IMR-90 (cell line): ENCODE data around the gene COL6A5. TPM values are rescaled to one million over a fixed set of nuclear protein-coding genes. Genes with fewer than 3 reads are reported as not detected.

Source experiments
- ATAC-seq: fragments of 200-7000 bp; cut with Tn5 transposase; 2 replicates; pipeline ENCODE4 v1.9.1; 2020; ENCODE audit warnings: low read depth, mild to moderate bottlenecking, moderate library complexity
- BruUV-seq: library from RNA; stranded (reverse); fragments of 400-500 nt; replicated peaks from 2 replicates; lab custom pipeline; 2021; lab: Mats Ljungman, UMichigan
- CTCF ChIA-PET: fragments of 300-600 bp; formaldehyde crosslinking; extraction: SDS; loops from one replicate; lab custom pipeline; 2021; ENCODE audit warnings: antibody characterized with exemption; lab: Yijun Ruan, JAX
- POLR2A ChIA-PET: fragments of 300-600 bp; sonication (Branson Sonifier 250); formaldehyde crosslinking; loops from one replicate; lab custom pipeline; 2022; ENCODE audit warnings: antibody characterized with exemption; ENCODE audit not compliant: unreplicated experiment; lab: Charles Lee
- DNase-seq: peaks from one replicate; pipeline ENCODE4 v3.0.0; 2013
- H2AFZ ChIP-seq: replicated peaks from 2 replicates; pipeline ENCODE3; 2013; ENCODE audit warnings: low read length, mild to moderate bottlenecking; ENCODE audit not compliant: poor library complexity
- H2AK5ac ChIP-seq: 2 replicates; pipeline ENCODE4 v1.6.1; 2013; ENCODE audit warnings: low read depth, low read length, inconsistent platforms
- H2AK9ac ChIP-seq: replicated peaks from 2 replicates; pipeline ENCODE3; 2013; ENCODE audit warnings: mild to moderate bottlenecking, low read depth, low read length, moderate library complexity; ENCODE audit not compliant: poor library complexity
- H2BK120ac ChIP-seq: 2 replicates; pipeline ENCODE4 v1.6.1; 2013; ENCODE audit warnings: low read depth, low read length, inconsistent platforms
- H2BK15ac ChIP-seq: 3 replicates; pipeline ENCODE4 v1.6.1; 2013; ENCODE audit warnings: low read depth, low read length, inconsistent platforms
- H2BK20ac ChIP-seq: 2 replicates; pipeline ENCODE4 v1.6.1; 2013; ENCODE audit warnings: low read depth, mild to moderate bottlenecking, inconsistent platforms, low read length, moderate library complexity
- H2BK5ac ChIP-seq: 2 replicates; pipeline ENCODE4 v1.6.1; 2013; ENCODE audit warnings: mild to moderate bottlenecking, low read depth, low read length, inconsistent platforms; ENCODE audit not compliant: poor library complexity, severe bottlenecking
- H3K14ac ChIP-seq: replicated peaks from 2 replicates; pipeline ENCODE4 v1.6.1; 2013; ENCODE audit warnings: low read depth, low read length, inconsistent platforms
- H3K18ac ChIP-seq: 2 replicates; pipeline ENCODE4 v1.6.1; 2013; ENCODE audit warnings: low read depth, low read length, control low read depth
- H3K23ac ChIP-seq: 2 replicates; pipeline ENCODE4 v1.6.1; 2013; ENCODE audit warnings: low read depth, low read length, inconsistent platforms
- H3K27ac ChIP-seq: 2 replicates; pipeline ENCODE4 v1.5.1; 2013; ENCODE audit warnings: mild to moderate bottlenecking, control low read depth, low read length; ENCODE audit not compliant: insufficient read depth
- H3K27me3 ChIP-seq: 2 replicates; pipeline ENCODE4 v1.6.1; 2013; ENCODE audit warnings: low read length; ENCODE audit not compliant: control insufficient read depth, insufficient read depth
- H3K36me3 ChIP-seq: 2 replicates; pipeline ENCODE4 v1.6.1; 2013; ENCODE audit warnings: low read length, mixed read lengths; ENCODE audit not compliant: control insufficient read depth, insufficient read depth
- H3K4ac ChIP-seq: 2 replicates; pipeline ENCODE4 v1.6.1; 2013; ENCODE audit warnings: low read depth, low read length, inconsistent platforms
- H3K4me1 ChIP-seq: 2 replicates; pipeline ENCODE4 v1.6.1; 2013; ENCODE audit warnings: low read length, mixed read lengths; ENCODE audit not compliant: control insufficient read depth, insufficient read depth
- H3K4me2 ChIP-seq: 2 replicates; pipeline ENCODE4 v1.6.1; 2013; ENCODE audit warnings: low read depth, mild to moderate bottlenecking, control low read depth, low read length, moderate library complexity
- H3K4me3 ChIP-seq: 2 replicates; pipeline ENCODE4 v1.5.1; 2013; ENCODE audit warnings: low read depth, mild to moderate bottlenecking, control low read depth, low read length, moderate library complexity; ENCODE audit not compliant: insufficient read depth
- H3K56ac ChIP-seq: 2 replicates; pipeline ENCODE4 v1.6.1; 2013; ENCODE audit warnings: low read length, inconsistent platforms; ENCODE audit not compliant: insufficient read depth; ENCODE audit errors: extremely low read depth
- H3K79me1 ChIP-seq, 2 experiments: 2 replicates each; pipeline ENCODE4 v1.6.1; 2013; ENCODE audit warnings: low read length in 2 of 2, inconsistent platforms in 1 of 2, low read depth in 1 of 2
- H3K9ac ChIP-seq: 2 replicates; pipeline ENCODE4 v1.6.1; 2013; ENCODE audit warnings: low read depth, low read length, control low read depth
- H3K9me1 ChIP-seq: 2 replicates; pipeline ENCODE4 v1.6.1; 2013; ENCODE audit warnings: low read length, inconsistent platforms; ENCODE audit not compliant: insufficient read depth
- H3K9me3 ChIP-seq: 2 replicates; pipeline ENCODE4 v1.6.1; 2013; ENCODE audit warnings: low read length; ENCODE audit not compliant: control insufficient read depth, insufficient read depth
- H4K20me1 ChIP-seq: 2 replicates; pipeline ENCODE4 v1.6.1; 2013; ENCODE audit warnings: low read length, inconsistent platforms; ENCODE audit not compliant: insufficient read depth
- H4K5ac ChIP-seq: 2 replicates; pipeline ENCODE4 v1.6.1; 2013; ENCODE audit warnings: mild to moderate bottlenecking, low read depth, low read length, control low read depth
- H4K8ac ChIP-seq, 2 experiments: 2 replicates each; pipeline ENCODE4 v1.6.1; 2013; ENCODE audit warnings: low read depth in 2 of 2, low read length in 2 of 2, control low read depth in 1 of 2, inconsistent platforms in 1 of 2
- H4K91ac ChIP-seq: 2 replicates; pipeline ENCODE4 v1.6.1; 2013; ENCODE audit warnings: low read depth, low read length, inconsistent platforms; ENCODE audit not compliant: insufficient read depth
- POLR2A ChIP-seq: IDR thresholded peaks from 2 replicates; pipeline ENCODE4 v1.6.1; 2012; ENCODE audit warnings: mild to moderate bottlenecking, low read depth, low read length
- RCOR1 ChIP-seq: IDR thresholded peaks from 2 replicates; pipeline ENCODE4 v1.6.1; 2012; ENCODE audit warnings: mild to moderate bottlenecking, low read length, improper control_type of control experiment; ENCODE audit not compliant: insufficient replicate concordance
- WGBS, 2 experiments: methylation state at CpG; one replicate each; pipeline versions ENCODE4 v1.1.5 to v1.1.7; 2013; ENCODE audit warnings: missing lambda C conversion rate in 2 of 2; ENCODE audit not compliant: insufficient read length in 1 of 2; ENCODE audit errors: extremely low coverage in 2 of 2; 5-methylcytosine and 5-hydroxymethylcytosine counted together
- dilution Hi-C: fragments of 300-500 bp; cut with HindIII; formaldehyde crosslinking; loops from one replicate; pipeline ENCODE4 v1.14.3; 2018; ENCODE audit warnings: low sequenced_read_pairs; ENCODE audit not compliant: unreplicated experiment
- in situ Hi-C: fragments of 300-500 bp; cut with MboI; formaldehyde crosslinking; loops from 3 replicates; pipeline ENCODE4 v1.14.3; 2019; ENCODE audit warnings: low sequenced_read_pairs, inconsistent platforms, mixed read lengths
- intact Hi-C: fragments of 100-400 bp; cut with micrococcal nuclease; formaldehyde crosslinking; loops from 2 replicates; pipeline ENCODE4 v1.10.0; 2022
- polyA plus RNA-seq, 3 experiments: library from polyadenylated mRNA; depleted of rRNA; stranded (reverse); fragments of >200 nt; gene quantifications; 2 replicates each; pipeline ENCODE4 v1.2.3, GENCODE V29; 2012; ENCODE audit warnings: low replicate concordance in 1 of 3
- total RNA-seq: library from RNA; depleted of rRNA; stranded (reverse); fragments of >200 nt; gene quantifications from 2 replicates; pipeline ENCODE4 v1.2.3, GENCODE V29; 2012
- TF ChIP-seq, protein P1 (sequence below): conservative IDR thresholded peaks from 2 replicates; pipeline ENCODE4 v1.5.1; 2012; ENCODE audit warnings: mild to moderate bottlenecking, low read depth, low read length, improper control_type of control experiment

Gene COL6A5
- total and polyA plus RNA-seq, 2 of the 4 experiments (the other 2 are of a cell fraction): not detected

DNA sequence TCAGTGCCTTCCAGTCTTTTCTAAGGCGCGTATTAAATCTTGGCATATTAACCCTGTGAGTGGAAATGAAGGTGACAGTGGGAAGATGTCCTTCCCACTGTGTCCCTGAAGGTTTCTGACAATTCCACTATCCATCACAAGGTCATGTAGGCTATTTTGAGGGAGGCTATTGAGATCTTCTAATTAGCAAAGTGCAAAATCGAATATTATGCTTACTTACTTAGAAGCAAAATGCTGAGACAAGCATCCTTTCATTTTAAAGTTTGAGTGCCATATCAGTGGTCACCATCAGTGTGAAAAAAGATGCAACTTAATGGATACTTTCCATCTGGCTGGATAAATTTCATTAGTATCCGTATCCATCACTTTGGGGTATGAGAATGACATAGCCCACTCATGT is 77.6 kb downstream of the COL6A5 start:
- Histone ChIP-seq H3K4me1 (no peaks in the 10 kb centered on the region), H3K4me2 (no peak overlapping the region), H4K5ac (no peak overlapping the region), H4K8ac (no peak overlapping the region), H2BK15ac (no peak overlapping the region), H3K9me1 (no peaks in the 10 kb centered on the region), H2BK5ac (no peak overlapping the region), H4K20me1 (no peaks in the 10 kb centered on the region), H3K4ac (no peak overlapping the region), H3K27ac (no peak overlapping the region), H2AK9ac (no peak overlapping the region), H3K14ac (no peak overlapping the region), H3K4me3 (no peak overlapping the region), H3K79me1 (no peaks in the 10 kb centered on the region), H2AK5ac (no peak overlapping the region), H3K23ac (no peak overlapping the region), H2BK120ac (no peak overlapping the region), H3K27me3 (no peaks in the 10 kb centered on the region), H4K91ac (no peak overlapping the region), H3K9me3 (no peaks in the 10 kb centered on the region), H3K18ac (no peak overlapping the region), H3K56ac (no peak overlapping the region), H3K9ac (no peak overlapping the region), H2AFZ (no peak overlapping the region), H3K36me3 (no peaks in the 10 kb centered on the region), H2BK20ac (no peak overlapping the region)
- no TSS peak for BruUV-seq
- in situ Hi-C loops (no loop called here), intact Hi-C loops (no loop called here), dilution Hi-C loops (no loop called here)
- ATAC-seq: no peak
- no CpG with 5 or more reads among the region's 4 CpGs for WGBS, 2 experiments
- no peak for DNase-seq
- TF ChIP-seq POLR2A (no peak), RCOR1 (no peak)
- TF ChIP-seq, protein P1, sequence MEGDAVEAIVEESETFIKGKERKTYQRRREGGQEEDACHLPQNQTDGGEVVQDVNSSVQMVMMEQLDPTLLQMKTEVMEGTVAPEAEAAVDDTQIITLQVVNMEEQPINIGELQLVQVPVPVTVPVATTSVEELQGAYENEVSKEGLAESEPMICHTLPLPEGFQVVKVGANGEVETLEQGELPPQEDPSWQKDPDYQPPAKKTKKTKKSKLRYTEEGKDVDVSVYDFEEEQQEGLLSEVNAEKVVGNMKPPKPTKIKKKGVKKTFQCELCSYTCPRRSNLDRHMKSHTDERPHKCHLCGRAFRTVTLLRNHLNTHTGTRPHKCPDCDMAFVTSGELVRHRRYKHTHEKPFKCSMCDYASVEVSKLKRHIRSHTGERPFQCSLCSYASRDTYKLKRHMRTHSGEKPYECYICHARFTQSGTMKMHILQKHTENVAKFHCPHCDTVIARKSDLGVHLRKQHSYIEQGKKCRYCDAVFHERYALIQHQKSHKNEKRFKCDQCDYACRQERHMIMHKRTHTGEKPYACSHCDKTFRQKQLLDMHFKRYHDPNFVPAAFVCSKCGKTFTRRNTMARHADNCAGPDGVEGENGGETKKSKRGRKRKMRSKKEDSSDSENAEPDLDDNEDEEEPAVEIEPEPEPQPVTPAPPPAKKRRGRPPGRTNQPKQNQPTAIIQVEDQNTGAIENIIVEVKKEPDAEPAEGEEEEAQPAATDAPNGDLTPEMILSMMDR: no peak
- ChIA-PET POLR2A (no interaction called here), CTCF (no interaction called here)
